ENCODE results near the gene USP17L5.
"Not testable (repeated sequence)": the region's sequence is repeated elsewhere in the genome, so short reads cannot be mapped to it uniquely, and the experiment has no call there.

The USP17L5 gene, protein sequence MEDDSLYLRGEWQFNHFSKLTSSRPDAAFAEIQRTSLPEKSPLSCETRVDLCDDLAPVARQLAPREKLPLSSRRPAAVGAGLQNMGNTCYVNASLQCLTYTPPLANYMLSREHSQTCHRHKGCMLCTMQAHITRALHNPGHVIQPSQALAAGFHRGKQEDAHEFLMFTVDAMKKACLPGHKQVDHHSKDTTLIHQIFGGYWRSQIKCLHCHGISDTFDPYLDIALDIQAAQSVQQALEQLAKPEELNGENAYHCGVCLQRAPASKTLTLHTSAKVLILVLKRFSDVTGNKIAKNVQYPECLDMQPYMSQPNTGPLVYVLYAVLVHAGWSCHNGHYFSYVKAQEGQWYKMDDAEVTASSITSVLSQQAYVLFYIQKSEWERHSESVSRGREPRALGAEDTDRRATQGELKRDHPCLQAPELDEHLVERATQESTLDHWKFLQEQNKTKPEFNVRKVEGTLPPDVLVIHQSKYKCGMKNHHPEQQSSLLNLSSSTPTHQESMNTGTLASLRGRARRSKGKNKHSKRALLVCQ

GRCh38 chr4:9339103-9339502, at the start of gene USP17L5:
USP17L5 (plus strand) TSS chr4:9339403; CDS start chr4:9339403, 0 bp downstream.
- not testable (repeated sequence) for DNase-seq (ENCODE audit: low read depth in 2 of 2)

GRCh38 chr4:9324191-9324590, 15.0 kb upstream of the USP17L5 start:
- not testable (repeated sequence) for DNase-seq (ENCODE audit: low read depth in 2 of 2)

DNA sequence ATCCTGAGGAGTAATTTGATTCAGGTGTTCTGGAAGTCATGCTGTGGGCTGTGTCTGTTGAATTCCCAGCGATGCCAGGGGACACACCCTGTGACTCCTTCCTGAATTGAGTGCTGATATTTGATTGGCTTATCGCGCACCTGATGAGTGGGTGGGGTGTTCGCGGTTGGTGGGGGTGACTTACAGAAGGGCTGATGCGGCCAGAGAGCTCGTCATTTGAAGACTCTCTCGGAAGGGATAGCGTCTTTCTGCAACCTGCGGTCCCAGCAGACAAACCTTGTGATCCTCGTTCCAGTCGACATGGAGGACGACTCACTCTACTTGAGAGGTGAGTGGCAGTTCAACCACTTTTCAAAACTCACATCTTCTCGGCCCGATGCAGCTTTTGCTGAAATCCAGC, 14.3 kb upstream of the USP17L5 start, which contains the start of gene USP17L24:
Gene USP17L24, plus strand, starts transcription at position 301 of the 400 bp plus-strand sequence. Its CDS starts 0 bp downstream, at position 301.
- DNase-seq (ENCODE audit: low read depth in 2 of 2), result not testable (repeated sequence)

- not testable (repeated sequence) for DNase-seq (ENCODE audit: low read depth in 2 of 2)
Observed at GRCh38 chr4:9329611-9330010, 9.6 kb upstream of the USP17L5 start, which contains the start of gene USP17L25. USP17L25 (plus strand) TSS chr4:9329911; CDS start chr4:9329911, 0 bp downstream.

DNA sequence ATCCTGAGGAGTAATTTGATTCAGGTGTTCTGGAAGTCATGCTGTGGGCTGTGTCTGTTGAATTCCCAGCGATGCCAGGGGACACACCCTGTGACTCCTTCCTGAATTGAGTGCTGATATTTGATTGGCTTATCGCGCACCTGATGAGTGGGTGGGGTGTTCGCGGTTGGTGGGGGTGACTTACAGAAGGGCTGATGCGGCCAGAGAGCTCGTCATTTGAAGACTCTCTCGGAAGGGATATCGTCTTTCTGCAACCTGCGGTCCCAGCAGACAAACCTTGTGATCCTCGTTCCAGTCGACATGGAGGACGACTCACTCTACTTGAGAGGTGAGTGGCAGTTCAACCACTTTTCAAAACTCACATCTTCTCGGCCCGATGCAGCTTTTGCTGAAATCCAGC, 4.8 kb upstream of the USP17L5 start, which contains the start of gene USP17L26:
Gene USP17L26, plus strand, starts transcription at position 301 of the 400 bp plus-strand sequence. Its CDS starts 0 bp downstream, at position 301.
- not testable (repeated sequence) for DNase-seq (ENCODE audit: low read depth in 2 of 2)

DNA sequence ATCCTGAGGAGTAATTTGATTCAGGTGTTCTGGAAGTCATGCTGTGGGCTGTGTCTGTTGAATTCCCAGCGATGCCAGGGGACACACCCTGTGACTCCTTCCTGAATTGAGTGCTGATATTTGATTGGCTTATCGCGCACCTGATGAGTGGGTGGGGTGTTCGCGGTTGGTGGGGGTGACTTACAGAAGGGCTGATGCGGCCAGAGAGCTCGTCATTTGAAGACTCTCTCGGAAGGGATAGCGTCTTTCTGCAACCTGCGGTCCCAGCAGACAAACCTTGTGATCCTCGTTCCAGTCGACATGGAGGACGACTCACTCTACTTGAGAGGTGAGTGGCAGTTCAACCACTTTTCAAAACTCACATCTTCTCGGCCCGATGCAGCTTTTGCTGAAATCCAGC, 4.6 kb downstream of the USP17L5 start, which contains the start of gene USP17L27:
Gene USP17L27, plus strand, starts transcription at position 301 of the 400 bp plus-strand sequence. Its CDS starts 0 bp downstream, at position 301.
- not testable (repeated sequence) for DNase-seq (ENCODE audit: low read depth in 2 of 2)

GRCh38 chr4:9348593-9348992, 9.4 kb downstream of the USP17L5 start, which contains the start of gene USP17L28:
USP17L28 (plus strand) TSS chr4:9348893; CDS start chr4:9348893, 0 bp downstream.
- not testable (repeated sequence) for DNase-seq (ENCODE audit: low read depth in 2 of 2)

- DNase-seq (ENCODE audit: low read depth in 2 of 2), result not testable (repeated sequence)
Observed at GRCh38 chr4:9350866-9351265, 11.7 kb downstream of the USP17L5 start.

- not testable (repeated sequence) for DNase-seq (ENCODE audit: low read depth in 2 of 2)
Observed at GRCh38 chr4:9353338-9353737, 14.1 kb downstream of the USP17L5 start, which contains the start of gene USP17L29. USP17L29 (plus strand) TSS chr4:9353638; CDS start chr4:9353638, 0 bp downstream.

GRCh38 chr4:9362829-9363228, 23.6 kb downstream of the USP17L5 start, which contains the start of gene USP17L30:
USP17L30 (plus strand) TSS chr4:9363129; CDS start chr4:9363129, 0 bp downstream.
- DNase-seq (ENCODE audit: low read depth in 2 of 2), result not testable (repeated sequence)

- DNase-seq (ENCODE audit: low read depth in 2 of 2), result not testable (repeated sequence)
Observed at GRCh38 chr4:9379881-9380280, 40.7 kb downstream of the USP17L5 start.

DNA sequence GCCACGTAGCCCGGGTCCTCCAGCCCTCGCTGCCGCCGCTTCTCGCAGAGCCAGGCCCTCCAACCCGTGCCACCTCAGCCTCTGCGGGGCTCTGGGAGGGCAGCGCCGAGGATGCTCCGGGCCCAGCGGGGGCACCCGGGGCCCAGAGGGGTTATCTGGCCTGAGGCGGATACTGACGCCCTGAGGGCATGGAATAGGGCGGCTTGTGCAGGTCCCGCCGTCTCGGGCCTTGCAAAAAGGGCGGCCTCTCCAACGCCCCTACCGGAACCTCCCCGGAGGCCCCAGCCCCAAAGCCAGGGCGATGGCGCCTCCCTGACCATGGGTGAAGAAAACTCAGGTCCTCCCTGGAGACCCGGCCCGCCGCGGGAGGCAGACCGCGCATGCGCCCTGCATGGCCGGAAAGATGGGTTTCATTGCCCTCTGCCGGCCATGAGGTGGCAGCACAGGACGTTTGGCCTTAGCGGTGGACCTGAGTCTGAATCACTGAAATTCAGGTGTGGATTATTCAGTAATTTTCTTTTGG, 41.9 kb downstream of the USP17L5 start:
- peak in 1 of 2 donors; percentile 33 for DNase-seq (ENCODE audit: low read depth in 2 of 2)

GRCh38 chr4:9384126-9384525, 44.9 kb downstream of the USP17L5 start:
- no peak for DNase-seq (ENCODE audit: low read depth in 2 of 2)

GRCh38 chr4:9389001-9389400, 49.8 kb downstream of the USP17L5 start:
- not testable (repeated sequence) for DNase-seq (ENCODE audit: low read depth in 2 of 2)

All from stimulated activated CD8-positive, alpha-beta memory T cell treated with anti-CD3 and anti-CD28 coated beads, Interleukin-2, amount 100 ng/mL, for 1 hour (primary cell).